DLD1 (cell line): ENCODE data around the gene RPS19.
"Not testable (repeated sequence)": the region's sequence is repeated elsewhere in the genome, so short reads cannot be mapped to it uniquely, and the experiment has no call there.

Source experiments
- in situ Hi-C: cut with HindIII; loops from 2 replicates; pipeline ENCODE4 v1.10.0; 2017; ENCODE audit warnings: low sequenced_read_pairs

RPS19 gene

GRCh38 chr19:41859213-41859617 is 840 bp upstream of the RPS19 start:
- in situ Hi-C loops = loop anchor here (10.0 kb wide), 1 partner anchor 96 kb away; the partner anchor contains the start of gene RABAC1

GRCh38 chr19:41860419-41861115 is 512 bp downstream of the RPS19 start:
- in situ Hi-C loops = no loop called here

GRCh38 chr19:41861116-41861768 is 1.2 kb downstream of the RPS19 start:
- in situ Hi-C loops = no loop called here

- in situ Hi-C loops = no loop called here
Measured at GRCh38 chr19:41861846-41862245, 1.8 kb downstream of the RPS19 start.

GRCh38 chr19:41862445-41862986 is 2.5 kb downstream of the RPS19 start:
- in situ Hi-C loops = no loop called here

GRCh38 chr19:41863209-41863931 is 3.3 kb downstream of the RPS19 start:
- in situ Hi-C loops = no loop called here

- in situ Hi-C loops = no loop called here
Measured at GRCh38 chr19:41864374-41864773, 4.3 kb downstream of the RPS19 start.

GRCh38 chr19:41866284-41866683 is 6.2 kb downstream of the RPS19 start:
- in situ Hi-C loops = no loop called here

GRCh38 chr19:41868120-41868988 is 8.3 kb downstream of the RPS19 start:
- in situ Hi-C loops = no loop called here

GRCh38 chr19:41868989-41869300 is 8.9 kb downstream of the RPS19 start:
- in situ Hi-C loops = no loop called here

- in situ Hi-C loops = no loop called here
Measured at GRCh38 chr19:41869374-41869955, 9.4 kb downstream of the RPS19 start.

GRCh38 chr19:41870401-41870873 is 10.4 kb downstream of the RPS19 start:
- in situ Hi-C loops = no loop called here

GRCh38 chr19:41871573-41872383 is 11.7 kb downstream of the RPS19 start:
- in situ Hi-C loops = no loop called here

- in situ Hi-C loops = no loop called here
Measured at GRCh38 chr19:41872384-41872774, 12.3 kb downstream of the RPS19 start.

GRCh38 chr19:41872775-41873647 is 13.0 kb downstream of the RPS19 start:
- in situ Hi-C loops = no loop called here

GRCh38 chr19:41875973-41876372 is 15.9 kb downstream of the RPS19 start:
- in situ Hi-C loops = not testable (repeated sequence)

- in situ Hi-C loops = no loop called here
Measured at GRCh38 chr19:41876847-41877832, 17.1 kb downstream of the RPS19 start, which contains the start of gene CD79A. TSS of gene CD79A (plus strand) at chr19:41877279. CDS start at chr19:41877305, 26 bp downstream.
